GM21576 (cell line): ENCODE data around the gene BEND6.

Source experiments
- ATAC-seq: cut with Tn5 transposase; IDR thresholded peaks from one replicate; pipeline ENCODE4 v1.9.1; 2021; ENCODE audit warnings: mild to moderate bottlenecking, moderate library complexity; ENCODE audit not compliant: unreplicated experiment

BEND6 gene, protein sequence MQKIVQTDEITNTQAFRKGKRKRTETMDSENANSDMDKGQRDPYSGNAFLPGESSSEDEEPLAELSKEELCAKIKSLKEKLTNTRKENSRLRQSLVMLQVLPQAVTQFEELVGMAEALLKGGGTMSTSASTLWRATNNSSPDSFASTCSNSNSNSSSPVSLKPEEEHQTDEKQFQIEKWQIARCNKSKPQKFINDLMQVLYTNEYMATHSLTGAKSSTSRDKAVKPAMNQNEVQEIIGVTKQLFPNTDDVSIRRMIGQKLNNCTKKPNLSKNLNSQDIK

DNA sequence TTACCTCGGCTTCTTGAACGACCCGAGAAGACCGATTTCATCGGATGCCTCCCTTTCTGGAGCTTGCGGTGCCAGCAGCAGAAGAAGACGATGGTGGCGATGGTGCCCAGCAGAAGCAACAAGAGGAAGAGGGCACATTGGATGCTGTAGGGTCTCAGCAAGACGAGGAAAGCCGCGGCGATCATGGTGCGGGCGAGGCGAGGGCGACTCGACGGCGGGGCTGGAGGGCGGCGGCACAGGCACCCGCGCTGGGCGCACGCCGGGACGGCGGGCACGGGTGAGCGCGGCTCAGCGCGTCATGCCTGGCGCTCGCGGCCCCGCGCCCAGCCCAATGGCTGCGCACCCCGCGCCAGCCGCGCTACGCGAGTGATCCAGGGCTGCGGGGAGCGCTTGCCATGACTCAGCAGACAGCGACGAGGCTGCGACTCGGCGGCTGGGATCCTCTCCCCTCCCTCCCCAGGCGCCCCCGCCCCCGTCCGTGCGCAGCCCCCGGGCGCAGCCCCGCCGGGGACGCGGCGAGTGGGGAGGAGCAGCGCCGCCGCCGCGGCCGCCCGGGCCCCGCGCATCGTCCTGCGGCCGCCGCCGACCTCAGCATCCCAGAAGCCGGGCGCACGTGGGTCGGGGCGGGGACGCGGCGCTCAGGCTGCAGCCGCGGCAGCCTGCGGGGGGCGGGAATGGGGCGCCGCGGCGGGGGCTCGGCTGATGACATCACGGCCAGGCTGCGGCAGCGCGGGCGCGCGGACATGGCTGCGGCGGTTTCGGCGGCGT is at the start of gene BEND6:
TSS of gene BEND6 (plus strand) at position 705 of the 768 bp plus-strand sequence. CDS start 26,704 bp downstream, outside the sequence.
- peak; percentile 35 for ATAC-seq

DNA sequence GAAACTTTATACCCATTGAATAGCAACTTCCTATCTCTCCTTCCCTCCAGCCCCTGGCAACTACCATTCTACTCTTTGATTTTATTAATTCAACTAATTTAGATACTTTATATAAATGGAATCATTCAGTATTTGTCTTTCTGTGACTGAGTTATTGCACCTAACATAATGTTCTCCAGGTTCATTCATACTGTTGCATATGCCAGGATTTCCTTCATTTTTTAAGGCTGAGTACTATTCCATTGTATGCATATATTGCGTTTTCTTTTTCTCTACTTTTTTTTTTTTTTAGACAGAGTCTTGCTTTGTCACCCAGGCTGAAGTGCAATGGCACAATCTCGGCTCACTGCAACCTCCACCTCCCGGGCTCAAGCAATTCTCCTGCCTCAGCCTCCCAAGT is 49.5 kb upstream of the BEND6 start:
- ATAC-seq: no peak

DNA sequence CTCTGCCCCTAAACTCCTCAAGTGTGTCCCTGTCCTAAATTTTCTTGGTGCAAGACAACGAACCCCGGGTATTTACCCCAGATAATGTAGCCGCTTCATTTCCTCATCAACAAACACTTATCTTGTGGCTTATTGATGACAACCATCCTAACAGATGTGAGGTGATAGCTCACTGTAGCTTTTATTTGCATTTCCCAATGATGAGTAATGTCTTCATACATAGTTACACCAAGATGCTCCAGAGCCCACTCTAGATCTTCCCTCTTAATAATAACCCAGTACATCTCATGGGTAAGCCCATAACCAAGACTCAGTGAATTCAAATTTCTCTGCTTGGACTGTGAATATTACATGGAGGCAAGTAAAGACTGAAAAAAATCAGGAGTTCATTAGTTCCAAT is 48.2 kb upstream of the BEND6 start:
- ATAC-seq: no peak

DNA sequence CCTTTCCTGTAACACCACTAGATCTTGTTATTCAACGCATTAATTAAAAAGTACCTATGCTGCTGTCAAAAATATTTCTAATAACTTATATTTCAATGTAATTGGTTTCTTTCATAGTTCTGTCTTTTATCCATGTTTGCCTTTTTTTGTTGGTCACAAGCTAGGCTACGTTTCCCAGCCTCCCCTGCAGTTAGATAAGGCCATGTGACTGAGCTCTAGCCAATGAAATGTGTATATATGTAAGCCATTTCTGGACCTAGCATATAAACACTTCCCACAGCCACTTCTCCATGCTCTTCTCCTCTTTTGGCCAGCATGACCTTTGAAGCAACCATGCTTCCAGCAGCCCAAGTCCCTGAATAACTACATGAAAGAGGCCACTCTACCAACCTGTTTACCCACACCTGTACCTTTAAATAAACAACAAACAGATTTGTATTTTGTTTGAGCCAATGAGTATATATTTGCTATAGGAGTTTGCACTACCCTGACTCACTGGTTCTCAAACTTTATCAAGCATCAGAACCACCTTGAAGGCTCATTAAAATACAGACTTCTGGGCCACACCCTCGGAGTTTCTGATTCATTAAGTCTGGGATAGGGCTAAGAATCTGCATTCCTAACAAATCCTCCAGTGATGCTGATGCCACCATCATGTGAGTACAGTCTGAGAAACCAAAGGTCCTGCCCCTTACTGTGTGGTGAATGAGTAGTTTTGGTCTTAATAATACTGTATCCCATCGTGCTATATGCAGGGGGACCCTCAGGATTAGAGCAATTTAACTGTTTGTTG is 45.6 kb upstream of the BEND6 start:
- no peak for ATAC-seq

DNA sequence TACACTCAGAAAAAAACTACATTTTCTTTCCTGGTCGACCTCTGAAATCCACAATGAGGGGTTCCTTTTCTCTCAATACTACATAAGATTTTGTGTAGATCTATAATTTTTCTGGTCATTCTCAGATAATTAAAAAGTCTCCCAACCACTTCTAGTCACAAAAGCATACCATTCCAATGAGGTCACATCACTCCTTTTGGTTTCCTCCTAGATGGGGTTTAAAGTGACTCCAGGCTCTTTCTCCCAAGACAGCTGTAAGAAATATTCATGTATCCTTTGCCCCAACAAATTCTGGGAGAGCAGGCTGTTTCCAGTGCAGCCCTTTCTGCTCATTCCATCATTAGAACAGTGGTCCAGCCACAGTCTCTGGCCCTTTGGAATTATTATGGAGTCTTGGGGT is 43.1 kb upstream of the BEND6 start:
- ATAC-seq: no peak

DNA sequence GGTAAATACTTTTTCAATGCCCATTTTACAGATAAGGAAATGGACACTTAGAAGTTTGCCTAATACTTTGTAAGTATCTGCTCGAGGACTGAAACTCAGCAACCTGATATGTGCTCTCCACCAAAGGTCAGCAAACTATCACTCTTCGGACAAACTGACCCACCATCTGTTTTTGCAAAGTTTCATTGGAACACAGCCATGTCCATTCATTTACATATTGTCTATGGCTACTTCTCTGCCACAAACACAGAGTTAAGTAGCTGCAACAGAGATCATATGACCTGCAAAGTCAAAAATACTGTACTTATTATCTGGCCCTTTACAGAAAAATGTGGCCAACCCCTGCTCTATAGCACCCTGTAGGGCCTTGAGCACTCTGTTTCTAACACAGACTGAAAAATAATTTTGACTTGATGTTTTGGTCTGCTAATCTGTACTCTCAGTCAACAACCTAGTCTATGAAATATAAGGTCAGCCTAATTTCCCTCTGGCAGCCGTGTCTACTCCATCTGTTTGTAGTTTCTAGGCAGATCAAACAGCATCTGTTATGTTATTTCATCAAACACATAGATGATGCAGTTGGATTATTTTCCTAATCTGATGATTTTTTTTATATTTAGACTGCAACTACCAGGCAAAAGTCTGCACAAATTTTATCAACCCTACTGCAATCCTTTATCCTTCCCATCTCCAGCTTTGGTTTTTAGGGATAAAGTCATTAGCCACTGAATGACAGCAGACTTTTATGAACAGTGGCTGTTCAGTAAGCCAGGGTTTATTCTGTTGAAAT is 41.4 kb upstream of the BEND6 start:
- no peak for ATAC-seq

DNA sequence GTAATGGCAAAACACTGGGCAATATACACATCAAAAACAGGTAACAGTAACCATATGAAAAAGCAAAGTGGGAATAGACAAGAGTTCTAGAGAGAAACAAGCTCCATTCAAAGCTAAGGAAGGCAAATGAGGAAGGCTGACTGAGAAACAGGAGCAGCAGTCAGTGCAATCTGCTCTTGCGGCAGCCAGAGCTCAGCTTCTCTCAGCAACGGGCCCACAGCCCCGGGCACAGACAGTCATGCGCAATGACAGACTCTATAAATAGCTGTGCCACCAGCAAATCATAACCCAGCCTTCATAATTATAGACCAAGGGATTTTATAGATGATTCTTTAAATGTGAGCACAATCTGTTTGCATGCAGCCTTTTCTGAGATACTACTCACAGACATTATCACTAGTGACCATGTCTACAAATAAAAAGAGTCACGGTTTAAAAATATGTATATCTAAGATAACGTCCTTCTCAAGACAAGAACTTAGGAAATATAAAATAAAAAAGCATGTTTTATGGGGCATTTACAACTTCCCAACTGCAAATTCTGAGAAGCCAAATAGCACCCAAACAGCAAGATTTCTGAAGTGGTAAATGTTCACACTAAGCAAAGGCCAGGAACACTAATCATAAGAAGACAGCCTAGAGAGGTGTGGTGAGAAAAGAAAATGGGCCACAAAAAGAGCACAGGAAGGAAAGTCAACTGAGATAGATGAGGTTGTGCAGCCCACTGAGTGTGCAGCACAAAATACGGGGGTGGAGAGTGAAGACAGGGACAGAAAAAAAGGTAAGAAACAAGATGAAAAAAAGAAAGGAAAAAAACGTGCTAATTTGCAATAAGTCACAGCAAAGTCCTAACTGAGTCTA is 39.9 kb upstream of the BEND6 start:
- no peak for ATAC-seq

DNA sequence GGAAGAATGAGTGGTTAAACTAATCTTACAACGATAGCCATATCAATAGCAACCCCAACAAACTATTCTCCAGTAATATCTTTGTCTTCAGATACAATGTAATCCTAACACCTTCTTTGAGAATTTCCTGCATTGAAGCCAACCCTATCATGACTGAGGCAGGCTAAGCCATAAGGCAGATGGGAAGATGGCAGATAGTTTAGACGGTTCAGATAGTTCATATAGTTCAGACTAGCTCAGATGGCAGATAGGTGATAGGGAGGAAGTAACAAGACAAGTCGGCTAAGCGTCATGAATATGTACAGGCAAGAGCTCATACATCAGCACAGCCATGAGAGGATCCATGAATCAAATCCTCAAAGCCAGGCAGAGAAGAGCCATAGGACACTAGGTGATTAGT is 39.1 kb upstream of the BEND6 start:
- ATAC-seq: no peak

DNA sequence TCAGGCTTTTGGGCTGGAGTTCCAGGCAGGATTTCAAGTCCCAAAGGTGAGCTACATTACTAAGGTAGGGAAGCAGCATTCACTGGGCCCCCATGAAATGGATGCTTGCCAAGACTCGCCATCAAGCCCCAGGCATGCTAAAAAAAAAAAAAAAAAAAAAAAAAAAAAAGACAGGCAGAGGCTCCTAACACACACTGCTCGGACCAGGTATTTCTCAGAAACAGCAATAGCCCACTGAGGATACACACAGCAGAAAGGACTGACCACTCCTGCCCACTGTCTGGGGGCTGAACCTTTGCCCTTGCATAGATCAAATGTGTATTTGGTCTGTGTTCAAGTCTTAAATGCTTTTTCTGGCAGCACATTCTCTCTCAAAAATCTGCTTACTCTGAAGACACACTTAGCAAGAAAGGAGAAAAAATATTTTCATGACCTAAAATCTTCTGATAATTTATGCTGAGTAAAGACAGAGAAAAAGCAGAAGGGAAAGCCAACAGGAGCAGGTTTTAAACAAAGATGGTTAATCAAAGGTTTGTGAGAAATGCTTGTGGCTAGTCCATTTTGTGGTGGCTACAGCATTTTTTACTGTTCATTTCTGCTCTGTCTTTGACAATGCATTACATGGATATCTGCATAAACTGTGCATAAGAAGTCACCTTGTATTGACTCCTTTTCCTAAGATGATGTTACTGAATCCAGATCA is 37.9 kb upstream of the BEND6 start:
- no peak for ATAC-seq

DNA sequence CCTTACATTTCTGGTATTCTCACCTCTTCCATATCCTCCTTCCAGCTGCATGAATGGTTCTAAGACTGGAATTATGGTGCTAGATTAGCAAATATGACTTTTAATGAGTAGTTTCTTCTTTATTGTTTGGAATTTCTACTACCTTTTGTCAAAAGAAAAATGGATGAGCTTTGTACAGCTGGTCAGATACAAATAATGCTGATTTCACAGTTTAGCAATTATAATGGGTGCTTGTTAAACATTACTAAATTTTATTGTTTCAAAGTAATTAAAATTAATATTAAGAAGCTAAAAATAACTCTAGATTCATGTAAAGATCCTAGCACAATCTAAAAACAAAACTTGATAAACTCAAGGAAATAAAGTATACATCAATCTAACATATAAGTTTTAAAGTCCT is 32.3 kb upstream of the BEND6 start:
- no peak for ATAC-seq

DNA sequence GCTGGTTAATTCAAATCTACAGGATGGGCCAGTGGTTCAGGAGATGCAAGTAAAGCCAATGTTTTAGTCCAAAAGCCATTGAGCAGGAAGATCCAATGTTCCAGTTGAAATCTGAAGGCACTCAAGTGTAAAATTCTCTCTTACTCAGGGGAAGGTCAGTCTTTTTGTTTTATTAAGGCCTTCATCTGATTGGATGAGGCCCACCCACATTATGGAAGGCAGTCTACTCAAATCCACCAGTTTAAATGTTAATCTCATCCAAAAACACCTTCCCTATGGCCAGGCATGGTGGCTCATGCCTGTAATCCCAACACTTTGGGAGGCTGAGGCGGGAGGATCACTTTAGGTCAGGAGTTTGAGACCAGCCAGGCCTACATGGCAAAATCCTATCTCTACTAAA is 31.3 kb upstream of the BEND6 start:
- ATAC-seq: no peak

DNA sequence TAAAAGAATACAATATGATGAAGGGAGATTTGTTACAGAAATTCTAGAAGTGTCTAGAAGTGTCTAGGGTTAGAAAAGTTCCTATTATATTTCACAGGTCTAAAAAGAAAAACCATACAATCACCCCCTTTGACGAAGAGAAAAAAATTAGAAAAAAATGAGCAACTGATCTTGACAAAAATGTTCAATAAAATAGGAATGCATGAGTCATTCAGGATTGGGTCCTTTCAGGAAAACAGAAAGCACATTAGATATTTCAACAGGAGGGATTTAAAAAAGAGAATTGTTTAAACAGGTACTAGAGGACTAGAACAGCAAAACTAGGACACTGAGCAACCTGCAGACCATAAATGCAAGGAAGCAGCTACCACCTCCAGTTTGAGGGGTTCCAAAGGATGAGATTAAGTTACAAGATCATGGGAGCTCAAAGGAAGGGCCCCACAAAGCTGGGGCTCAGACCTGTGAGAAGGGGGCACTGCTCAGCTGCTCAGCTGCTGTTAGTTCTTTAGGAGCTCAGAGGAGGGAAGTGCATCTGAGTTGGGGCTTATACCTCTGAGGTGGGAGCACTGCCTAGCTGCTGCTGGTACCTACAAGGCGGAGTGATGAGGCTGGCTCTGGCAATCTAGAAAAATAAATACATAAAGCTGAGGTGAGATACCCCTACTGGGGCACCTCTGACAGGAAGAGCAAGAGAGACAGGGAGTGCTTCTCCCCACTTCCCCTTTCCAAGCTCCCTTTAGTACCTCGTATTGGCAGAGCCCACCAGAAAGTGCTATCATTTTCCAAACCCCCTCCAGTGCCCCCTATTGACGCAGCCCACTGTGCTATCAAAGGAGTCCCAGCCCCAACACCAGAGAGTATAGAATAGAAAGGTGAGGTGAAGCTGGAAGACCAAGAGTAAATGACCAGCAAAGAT is 27.1 kb upstream of the BEND6 start:
- ATAC-seq: no peak

DNA sequence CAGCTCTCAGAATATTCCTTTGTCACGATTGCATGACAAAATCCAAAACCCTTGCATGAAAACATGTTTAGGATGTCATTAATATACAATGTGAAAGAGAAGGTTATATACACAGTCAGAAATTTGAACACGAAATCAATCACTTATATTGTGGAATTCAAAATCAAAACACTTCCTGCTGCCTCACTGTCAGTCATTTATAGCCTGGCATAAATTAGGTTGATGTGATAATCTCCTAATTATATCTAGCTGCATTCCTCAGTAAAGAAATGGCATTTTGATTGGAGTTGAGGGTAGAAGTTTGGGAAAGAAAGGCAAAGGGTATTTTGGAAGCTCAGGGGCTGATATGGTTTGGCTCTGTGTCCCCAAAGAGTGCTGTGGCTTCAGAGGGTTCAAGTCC is 24.1 kb upstream of the BEND6 start:
- no peak for ATAC-seq

DNA sequence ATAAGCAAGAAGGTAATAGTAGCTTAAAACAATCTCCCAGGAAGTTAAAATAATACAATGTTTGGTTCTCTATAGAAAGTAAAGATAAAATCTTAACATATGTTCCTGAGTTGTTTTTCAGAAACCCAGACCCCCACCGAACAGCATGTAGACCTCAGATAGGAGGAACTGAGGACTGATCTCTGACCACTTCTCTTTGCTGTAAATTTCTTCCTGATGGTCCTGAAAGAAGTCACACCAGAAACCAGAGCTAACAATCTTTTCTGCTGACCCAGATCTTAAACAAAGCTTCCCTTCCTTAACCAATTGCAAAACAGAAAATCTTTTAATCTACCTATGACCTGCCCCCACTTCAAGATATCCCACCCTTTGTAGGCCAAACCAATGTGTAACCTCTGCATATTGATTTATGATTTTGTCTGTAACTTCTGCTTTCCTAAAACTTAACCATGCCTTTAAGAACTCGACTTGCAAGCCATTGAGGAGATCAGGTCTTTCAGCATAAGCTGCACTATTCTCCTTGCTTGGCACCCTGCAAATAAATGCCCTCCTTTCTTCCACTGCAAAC is 21.9 kb upstream of the BEND6 start:
- ATAC-seq: no peak

DNA sequence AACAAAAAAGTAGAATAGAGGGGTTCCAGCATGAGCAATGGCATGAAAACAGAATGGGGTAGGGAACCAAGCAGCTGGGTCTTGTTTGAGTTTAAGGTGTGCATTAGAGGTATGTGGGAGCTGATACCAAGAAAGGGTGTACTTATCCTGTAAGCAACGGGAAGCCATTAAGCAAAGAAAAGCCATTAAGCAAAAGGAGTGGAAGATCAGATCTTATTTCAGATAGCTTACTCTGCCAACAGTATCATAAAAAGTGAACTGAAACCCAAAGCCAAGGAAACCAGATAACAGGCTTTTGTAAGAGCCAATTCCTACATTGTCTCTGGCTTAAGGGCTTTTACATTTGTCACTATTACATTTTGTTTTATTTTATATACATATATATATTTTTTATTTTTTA is 21.3 kb upstream of the BEND6 start:
- peak; percentile 47 for ATAC-seq

DNA sequence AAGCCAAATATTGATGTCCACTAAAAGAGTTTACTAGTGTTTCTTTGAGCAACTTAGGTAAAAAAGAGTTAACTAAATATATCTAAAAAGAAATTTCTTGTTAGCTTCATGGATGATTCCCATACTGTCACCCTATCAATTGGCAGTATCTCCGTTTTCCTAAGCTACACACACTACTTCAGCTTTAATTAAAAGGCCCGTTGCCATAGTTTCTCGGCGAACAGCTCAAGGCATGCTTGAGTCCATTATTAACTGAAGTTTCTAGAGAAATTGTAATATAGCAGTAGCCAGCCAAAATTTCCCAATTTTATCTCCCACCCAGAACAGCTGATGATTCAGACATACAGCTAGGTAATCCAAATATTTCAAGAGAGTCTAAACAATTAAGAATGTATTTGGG is 20.0 kb upstream of the BEND6 start:
- no peak for ATAC-seq

DNA sequence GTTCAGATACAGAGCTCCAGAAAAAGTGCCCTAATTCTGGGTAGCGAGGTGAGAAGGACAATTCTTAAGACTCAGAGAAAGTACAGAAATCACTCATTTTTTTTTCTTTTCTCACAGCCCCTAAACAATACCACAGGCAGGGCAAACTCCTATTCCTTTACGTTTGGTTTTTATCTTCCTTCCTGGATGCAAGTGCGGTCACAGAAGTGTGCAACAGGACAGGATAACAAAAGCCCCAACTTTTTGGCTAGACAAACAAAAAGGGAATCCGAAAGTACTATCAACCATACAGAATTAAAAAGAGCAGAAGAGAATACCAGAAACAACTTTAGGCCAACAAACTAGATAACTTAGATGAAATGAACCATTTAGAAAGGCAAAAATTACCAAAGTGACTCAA is 18.4 kb upstream of the BEND6 start:
- ATAC-seq: no peak

DNA sequence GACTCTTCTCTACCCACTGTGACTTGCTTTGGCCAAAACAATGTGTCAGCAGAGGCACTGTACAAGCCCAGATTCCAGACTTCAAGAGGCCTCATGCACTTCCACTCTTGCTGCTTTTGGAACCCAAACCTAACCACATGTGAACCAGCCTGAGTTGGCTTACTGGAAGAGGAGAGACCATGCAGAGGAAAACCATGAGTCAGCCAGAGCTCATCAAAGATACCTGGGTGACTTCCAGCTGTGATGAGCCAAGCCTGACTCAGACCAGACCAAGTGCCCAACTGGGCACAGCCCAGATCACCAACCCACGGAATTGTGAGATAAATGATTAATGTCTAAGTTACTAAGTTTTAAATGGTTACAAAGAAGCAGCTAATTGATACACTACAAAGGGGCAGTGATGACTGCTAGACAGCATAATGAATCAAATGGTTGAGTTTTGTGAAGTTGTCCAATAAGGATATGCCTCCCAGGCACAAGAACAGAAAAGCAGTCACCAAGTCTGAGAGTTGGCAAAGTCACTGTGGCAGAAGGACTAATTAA is 16.2 kb upstream of the BEND6 start:
- ATAC-seq: no peak
